Pancreas (tissue), 10 donors: ENCODE data around the gene SEMA7A. TPM values are rescaled to one million over a fixed set of nuclear protein-coding genes. Genes with fewer than 3 reads are reported as not detected.
A peak's percentile ranks its signal among the peaks of the same experiment; 100 is the strongest.

ENCODE experiments used
- ATAC-seq, 4 donors: fragments of 200-7000 bp; cut with Tn5 transposase; one replicate each; pipeline versions ENCODE4 v1.8.0 to v1.9.1; 2020; ENCODE audit warnings: mild to moderate bottlenecking in 4 of 4, moderate library complexity in 4 of 4
- DNase-seq, 6 donors: peaks; one replicate each; pipeline ENCODE4 v3.0.0-alpha.2; 2020
- FAIRE-seq: peaks from 2 replicates; lab custom pipeline; 2012; peaks lifted over from hg19 to GRCh38; lab: Jason Lieb, UNC
- H3K27ac ChIP-seq, 4 donors: fragments of 200-600 bp; sonication (generic); 1 replicate in 3 of 4; 2 replicates in 1 of 4; pipeline versions ENCODE4 v1.5.0 to v1.8.0; 2020
- H3K27me3 ChIP-seq, 4 donors: fragments of 200-600 bp; one replicate each; pipeline ENCODE4 v1.8.0; 2021
- H3K36me3 ChIP-seq, 3 donors: fragments of 200-600 bp; sonication (generic) in 1 of 3; one replicate each; pipeline versions ENCODE4 v1.5.0 to v1.8.0; 2020 to 2021
- H3K4me1 ChIP-seq, 3 donors: fragments of 200-600 bp; one replicate each; pipeline ENCODE4 v1.8.0; 2021
- H3K4me3 ChIP-seq, 4 donors: fragments of 200-600 bp; sonication (generic) in 2 of 4; one replicate each; pipeline versions ENCODE4 v1.5.0 to v1.8.0; 2020 to 2021
- H3K9me3 ChIP-seq, 4 donors: fragments of 200-600 bp; one replicate each; pipeline ENCODE4 v1.8.0; 2021
- CTCF ChIP-seq, 4 donors: fragments of 200-600 bp; sonication (generic) in 3 of 4; IDR thresholded peaks; one replicate each; pipeline versions ENCODE4 v1.5.0 to v1.8.0; 2021; ENCODE audit warnings: antibody characterized with exemption in 4 of 4
- WGBS, 2 donors: extraction: QIAGEN DNeasy Blood & Tissue Kit; methylation state at CpG; one replicate each; pipeline ENCODE4 v1.1.7; 2013; 5-methylcytosine and 5-hydroxymethylcytosine counted together
- intact Hi-C, 3 donors: fragments of 100-400 bp; cut with DNase I; formaldehyde crosslinking; loops; one replicate each; pipeline versions ENCODE4 v1.11.1 to v1.14.2; 2022
- polyA plus RNA-seq, 2 donors: library from polyadenylated mRNA; stranded (reverse); fragments of 200-250 nt; gene quantifications; one replicate each; pipeline ENCODE4 v1.2.3, GENCODE V29; 2013
- total RNA-seq, 6 donors: library from RNA; stranded (reverse); fragmentation: NEBNext Ultra II Directional in 4 of 6; extraction: Animal tissue kit (Norgen Biotek cat#: 25700) in 4 of 6; gene quantifications; one replicate each; pipeline versions ENCODE4 v1.2.1 to v1.2.4, GENCODE V29; 2021 to 2023
- donor health status: healthy with polysubstance abuse.
- donor health status: DM: no; HTN: no; CAD: no; lungs with moderate emphysema.
- donor health status: DM: no; HTN: no; CAD: no.
- donor health status: control.
- donor health status: control.
- donor health status: Bipolar disorder and iron deficiency.
- donor health status: DM: yes; HTN: yes; CAD: no.
- donor health status: DM: no; HTN: no; CAD: no.
- donor health status: DM: no; HTN: no; CAD: no.
- donor health status: DM: yes; HTN: yes; CAD: no.

SEMA7A gene
- total and polyA plus RNA-seq, 8 donors: 0.37 to 5.6 (median 0.76) TPM

GRCh38 chr15:74415966-74416916, 17.5 kb downstream of the SEMA7A start:
- FAIRE-seq (no peak), ATAC-seq (no peak), DNase-seq (no peak)
- no peaks in the 10 kb centered on the region for H3K9me3 ChIP-seq
- WGBS, 2 donors: 81 to 89% methylated on average over 19 of the region's 19 CpGs
- intact Hi-C loops: no loop called here
- H3K27me3 ChIP-seq: no peaks in the 10 kb centered on the region
- H3K4me1 ChIP-seq: no peaks in the 10 kb centered on the region
- TF ChIP-seq CTCF (IDR thresholded peaks at IDR 0.05): no peak
- H3K27ac ChIP-seq: no peak overlapping the region
- no peaks in the 10 kb centered on the region for H3K36me3 ChIP-seq
- no peak overlapping the region for H3K4me3 ChIP-seq

GRCh38 chr15:74414603-74415338, 19.0 kb downstream of the SEMA7A start:
- Histone ChIP-seq H3K4me1 (no peaks in the 10 kb centered on the region), H3K27ac (no peak overlapping the region), H3K4me3 (no peak overlapping the region), H3K9me3 (no peaks in the 10 kb centered on the region), H3K27me3 (no peaks in the 10 kb centered on the region), H3K36me3 (no peaks in the 10 kb centered on the region)
- FAIRE-seq (no peak), DNase-seq (peak in 1 of 6 donors; percentile 31), ATAC-seq (no peak)
- intact Hi-C loops: no loop called here
- WGBS, 2 donors: 90 to 95% methylated on average over 12 of the region's 12 CpGs
- TF ChIP-seq CTCF (IDR thresholded peaks at IDR 0.05): no peak

GRCh38 chr15:74414081-74414580, 19.6 kb downstream of the SEMA7A start:
- no peaks in the 10 kb centered on the region for H3K36me3 ChIP-seq
- no peak for FAIRE-seq
- no peak for ATAC-seq
- no peak for DNase-seq
- no peak for TF ChIP-seq CTCF (IDR thresholded peaks at IDR 0.05)
- WGBS, 2 donors: 80 to 84% methylated on average over 5 of the region's 5 CpGs
- H3K9me3 ChIP-seq: no peaks in the 10 kb centered on the region
- no peak overlapping the region for H3K27ac ChIP-seq
- no peaks in the 10 kb centered on the region for H3K4me1 ChIP-seq
- H3K4me3 ChIP-seq: no peak overlapping the region
- intact Hi-C loops: no loop called here
- H3K27me3 ChIP-seq: no peaks in the 10 kb centered on the region

- Histone ChIP-seq H3K4me1 (no peaks in the 10 kb centered on the region), H3K36me3 (no peaks in the 10 kb centered on the region), H3K9me3 (no peaks in the 10 kb centered on the region), H3K27ac (no peak overlapping the region), H3K4me3 (no peak overlapping the region), H3K27me3 (no peaks in the 10 kb centered on the region)
- no peak for TF ChIP-seq CTCF (IDR thresholded peaks at IDR 0.05)
- intact Hi-C loops: no loop called here
- no peak for ATAC-seq
- DNase-seq: peak in 1 of 6 donors; percentile 28
- 79 to 85% methylated on average over 9 of the region's 9 CpGs for WGBS, 2 donors
- no peak for FAIRE-seq
Measured at GRCh38 chr15:74413350-74414080, 20.2 kb downstream of the SEMA7A start.
